K562 (cell line): ENCODE results near the gene CCNK. TPM values are rescaled to one million over a fixed set of nuclear protein-coding genes. Genes with fewer than 3 reads are reported as not detected.

Experiments
- ATAC-seq: fragments of 200-7000 bp; cut with Tn5 transposase; 3 replicates; pipeline ENCODE4 v1.9.1; 2020; ENCODE audit warnings: moderate library complexity
- BruUV-seq: library from RNA; stranded (reverse); fragments of 400-500 nt; replicated peaks from 2 replicates; lab custom pipeline; 2021; lab: Mats Ljungman, UMichigan
- CTCF ChIA-PET: fragments of 300-600 bp; formaldehyde crosslinking; extraction: SDS; loops from one replicate; lab custom pipeline; 2021; ENCODE audit warnings: low intra/inter-chr PET ratio; lab: Yijun Ruan, JAX
- POLR2A ChIA-PET: fragments of 300-600, 350-650 bp; sonication (Branson Sonifier 250); formaldehyde crosslinking; extraction: SDS; loops from one replicate; lab custom pipeline; 2021; ENCODE audit warnings: antibody characterized with exemption, inconsistent platforms; lab: Yijun Ruan, JAX
- DNase-seq, 4 experiments: peaks; one replicate each; pipeline versions ENCODE4 v3.0.0 to v3.0.0-alpha.2; 2011 to 2018; ENCODE audit warnings: low spot score in 3 of 4, mixed read lengths in 3 of 4; ENCODE audit errors: extremely low read depth in 1 of 4
- FAIRE-seq: peaks from 2 replicates; lab custom pipeline; 2011; peaks lifted over from hg19 to GRCh38; lab: Jason Lieb, UNC
- H2AFZ ChIP-seq: 2 replicates; pipeline ENCODE4 v1.6.0; 2011; ENCODE audit warnings: low read depth, low read length, control low read depth, inconsistent platforms
- H3K27ac ChIP-seq: fragments of 200-600 bp; 3 replicates; pipeline ENCODE4 v1.8.0; 2011; ENCODE audit warnings: low read depth, mild to moderate bottlenecking, control low read depth, inconsistent platforms, low read length, moderate library complexity, mixed read lengths; ENCODE audit errors: extremely low read depth
- H3K27me3 ChIP-seq, 2 experiments: fragments of 300-600 bp in 1 of 2; 2 replicates in 1 of 2; 3 replicates in 1 of 2; pipeline versions ENCODE4 v1.6.0 to v1.8.0; 2011; ENCODE audit warnings: inconsistent platforms in 2 of 2, low read length in 2 of 2, mild to moderate bottlenecking in 1 of 2, mixed read lengths in 1 of 2, moderate library complexity in 1 of 2; ENCODE audit not compliant: control insufficient read depth in 2 of 2, insufficient read depth in 2 of 2
- H3K36me3 ChIP-seq: fragments of 300-600 bp; 3 replicates; pipeline ENCODE4 v1.8.0; 2011; ENCODE audit warnings: mild to moderate bottlenecking, low read length, inconsistent platforms; ENCODE audit not compliant: control insufficient read depth, insufficient read depth
- H3K4me1 ChIP-seq, 2 experiments: fragments of 200-600 bp in 1 of 2; replicated peaks in 1 of 2; 2 replicates in 1 of 2; 3 replicates in 1 of 2; pipeline versions ENCODE4 v1.5.1 to v1.8.0; 2011; ENCODE audit warnings: inconsistent platforms in 2 of 2, low read length in 2 of 2, mild to moderate bottlenecking in 1 of 2, mixed read lengths in 1 of 2, moderate library complexity in 1 of 2; ENCODE audit not compliant: control insufficient read depth in 2 of 2, insufficient read depth in 2 of 2
- H3K4me2 ChIP-seq: 2 replicates; pipeline ENCODE4 v1.6.1; 2011; ENCODE audit warnings: low read length, control low read depth, inconsistent platforms, mixed read lengths; ENCODE audit not compliant: insufficient read depth
- H3K4me3 ChIP-seq: fragments of 200-600 bp; sonication (generic), shearing (Covaris generic); 2 replicates; pipeline ENCODE4 v1.5.1; 2016; ENCODE audit warnings: control low read depth, inconsistent platforms
- H3K79me2 ChIP-seq: fragments of 200-600 bp; 3 replicates; pipeline ENCODE4 v1.8.0; 2011; ENCODE audit warnings: low read length, inconsistent platforms; ENCODE audit not compliant: control insufficient read depth, insufficient read depth
- H3K9ac ChIP-seq, 2 experiments: 2 replicates each; pipeline versions ENCODE4 v1.6.0 to v1.6.1; 2011; ENCODE audit warnings: low read depth in 2 of 2, low read length in 2 of 2, control low read depth in 1 of 2, inconsistent platforms in 1 of 2, mild to moderate bottlenecking in 1 of 2, mixed read lengths in 1 of 2; ENCODE audit not compliant: insufficient read depth in 1 of 2
- H3K9me1 ChIP-seq: one replicate; pipeline ENCODE4 v1.6.0; 2011; ENCODE audit warnings: inconsistent platforms, mild to moderate bottlenecking, low read length, moderate library complexity; ENCODE audit not compliant: control insufficient read depth, insufficient read depth
- H3K9me3 ChIP-seq: replicated peaks from 2 replicates; pipeline ENCODE4 v1.5.1; 2011; ENCODE audit warnings: low read depth, low read length, inconsistent platforms; ENCODE audit not compliant: control insufficient read depth, insufficient read depth
- H4K20me1 ChIP-seq: replicated peaks from 2 replicates; pipeline ENCODE4 v1.6.1; 2011; ENCODE audit warnings: low read length, inconsistent platforms, mixed read lengths; ENCODE audit not compliant: control insufficient read depth, insufficient read depth
- EGR1 ChIP-seq: fragments of 450-650 bp; conservative IDR thresholded peaks from 2 replicates; pipeline ENCODE4 v1.6.1; 2017; ENCODE audit warnings: mild to moderate bottlenecking
- HSF4 ChIP-seq: fragments of 250-450 bp; sonication (Bioruptor Pico); IDR thresholded peaks from 2 replicates; pipeline ENCODE4 v2.1.2; 2022; ENCODE audit warnings: mild to moderate bottlenecking, moderate library complexity, borderline replicate concordance
- L3MBTL2 ChIP-seq: fragments of 450-650 bp; IDR thresholded peaks from 2 replicates; pipeline ENCODE4 v1.6.1; 2016; ENCODE audit warnings: mild to moderate bottlenecking, moderate library complexity
- MAFK ChIP-seq: IDR thresholded peaks from 2 replicates; pipeline ENCODE4 v1.6.1; 2011; ENCODE audit warnings: low read length, improper control_type of control experiment
- MYC ChIP-seq, 2 experiments: fragments of 250-450 bp in 1 of 2; sonication (Bioruptor Pico) in 1 of 2; IDR thresholded peaks; 2 replicates each; pipeline versions ENCODE4 v1.5.1 to v1.6.1; 2012 to 2021; ENCODE audit warnings: low read depth in 2 of 2, borderline replicate concordance in 1 of 2, improper control_type of control experiment in 1 of 2, low read length in 1 of 2, mild to moderate bottlenecking in 1 of 2, moderate library complexity in 1 of 2
- NONO ChIP-seq, 2 experiments: fragments of 200-400 bp in 1 of 2; fragments of 450-650 bp in 1 of 2; formaldehyde crosslinking in 1 of 2; IDR thresholded peaks; 2 replicates each; pipeline ENCODE4 v1.6.1; 2017; ENCODE audit warnings: low read depth in 2 of 2, mild to moderate bottlenecking in 2 of 2, moderate library complexity in 2 of 2, low read length in 1 of 2
- PHF8 ChIP-seq: fragments of 200-600 bp; sonication (generic); IDR thresholded peaks from 2 replicates; pipeline ENCODE4 v1.6.1; 2012; ENCODE audit warnings: mixed run types, mild to moderate bottlenecking, inconsistent platforms, low read length, moderate library complexity, borderline replicate concordance
- RBFOX2 ChIP-seq: fragments of 200-400 bp; formaldehyde crosslinking; IDR thresholded peaks from 2 replicates; pipeline ENCODE4 v1.6.1; 2017; ENCODE audit warnings: low read depth, mild to moderate bottlenecking, low read length, moderate library complexity
- TAF1 ChIP-seq: IDR thresholded peaks from 2 replicates; pipeline ENCODE4 v1.6.1; 2011; ENCODE audit warnings: mild to moderate bottlenecking, low read length, moderate library complexity; ENCODE audit not compliant: insufficient read depth, control insufficient read depth, severe bottlenecking; ENCODE audit errors: extremely low read depth
- XRCC3 ChIP-seq: fragments of 450-650 bp; IDR thresholded peaks from 2 replicates; pipeline ENCODE4 v1.6.1; 2017; ENCODE audit warnings: mild to moderate bottlenecking, moderate library complexity
- ZNF124 ChIP-seq: sonication (generic); formaldehyde crosslinking; IDR thresholded peaks from 2 replicates; pipeline ENCODE4 v1.8.1; 2022; ENCODE audit warnings: missing genetic modification reagents
- WGBS: fragments of 100-300 bp; shearing (Covaris generic); methylation state at CpG from one replicate; pipeline ENCODE4 v1.1.6; 2016; ENCODE audit warnings: low coverage, mixed read lengths; ENCODE audit not compliant: insufficient coverage; ENCODE audit errors: missing lambda C conversion rate; 5-methylcytosine and 5-hydroxymethylcytosine counted together
- in situ Hi-C: fragments of 300-500 bp; cut with MboI; formaldehyde crosslinking; loops from 4 replicates; pipeline ENCODE4 v1.15.0; 2018; ENCODE audit warnings: inconsistent platforms, mixed read lengths
- intact Hi-C: fragments of 100-400 bp; cut with micrococcal nuclease; formaldehyde crosslinking; loops from 2 replicates; pipeline ENCODE4 v1.14.2; 2022
- polyA plus RNA-seq, 8 experiments: library from polyadenylated mRNA; depleted of rRNA in 4 of 8; stranded (reverse) in 5 of 8; unstranded in 3 of 8; fragments of >200 nt; fragmentation: Nextera tagmentation in 2 of 8; fragmentation: Illumina TruSeq in 1 of 8; extraction: Ambion mirVana in 2 of 8; extraction: Trizol in 1 of 8; gene quantifications; 2 replicates each; pipeline versions ENCODE4 v1.2.1 to v1.2.3, GENCODE V29; 2011 to 2014; ENCODE audit warnings: inconsistent platforms in 1 of 8, missing spikeins in 1 of 8
- total RNA-seq, 7 experiments: library from RNA; depleted of rRNA in 6 of 7; stranded (reverse); fragments of >200 nt in 6 of 7; fragmentation: Illumina TruSeq in 2 of 7; extraction: Trizol in 2 of 7; gene quantifications; 2 replicates each; pipeline versions ENCODE4 v1.2.1 to v1.2.3, GENCODE V29; 2011 to 2021; ENCODE audit warnings: low replicate concordance in 1 of 7
- TF ChIP-seq, protein P1 (sequence below), 2 experiments: IDR thresholded peaks; 2 replicates each; pipeline ENCODE4 v1.6.1; 2011; ENCODE audit warnings: borderline replicate concordance in 1 of 2, control low read depth in 1 of 2, low read depth in 1 of 2, low read length in 1 of 2, mild to moderate bottlenecking in 1 of 2, mixed read lengths in 1 of 2, moderate library complexity in 1 of 2; ENCODE audit not compliant: insufficient read depth in 1 of 2, insufficient read length in 1 of 2, poor library complexity in 1 of 2, severe bottlenecking in 1 of 2; ENCODE audit errors: extremely low read depth in 1 of 2
- TF ChIP-seq, protein P2 (sequence below): fragments of 250-450 bp; sonication (Bioruptor Pico); IDR thresholded peaks from 2 replicates; pipeline ENCODE4 v1.9.0; 2021; ENCODE audit warnings: mild to moderate bottlenecking, inconsistent platforms
- TF ChIP-seq, protein P3 (sequence below): sonication (generic); formaldehyde crosslinking; IDR thresholded peaks from 2 replicates; pipeline ENCODE4 v1.8.0; 2022; ENCODE audit warnings: missing genetic modification reagents, mild to moderate bottlenecking, moderate library complexity, borderline replicate concordance

Gene CCNK
- total and polyA plus RNA-seq, 9 of the 15 experiments (the other 6 are each of a cell fraction or from before 2014, with no cell fraction given) = 5.8 to 84.2 (median 16.4) TPM

DNA sequence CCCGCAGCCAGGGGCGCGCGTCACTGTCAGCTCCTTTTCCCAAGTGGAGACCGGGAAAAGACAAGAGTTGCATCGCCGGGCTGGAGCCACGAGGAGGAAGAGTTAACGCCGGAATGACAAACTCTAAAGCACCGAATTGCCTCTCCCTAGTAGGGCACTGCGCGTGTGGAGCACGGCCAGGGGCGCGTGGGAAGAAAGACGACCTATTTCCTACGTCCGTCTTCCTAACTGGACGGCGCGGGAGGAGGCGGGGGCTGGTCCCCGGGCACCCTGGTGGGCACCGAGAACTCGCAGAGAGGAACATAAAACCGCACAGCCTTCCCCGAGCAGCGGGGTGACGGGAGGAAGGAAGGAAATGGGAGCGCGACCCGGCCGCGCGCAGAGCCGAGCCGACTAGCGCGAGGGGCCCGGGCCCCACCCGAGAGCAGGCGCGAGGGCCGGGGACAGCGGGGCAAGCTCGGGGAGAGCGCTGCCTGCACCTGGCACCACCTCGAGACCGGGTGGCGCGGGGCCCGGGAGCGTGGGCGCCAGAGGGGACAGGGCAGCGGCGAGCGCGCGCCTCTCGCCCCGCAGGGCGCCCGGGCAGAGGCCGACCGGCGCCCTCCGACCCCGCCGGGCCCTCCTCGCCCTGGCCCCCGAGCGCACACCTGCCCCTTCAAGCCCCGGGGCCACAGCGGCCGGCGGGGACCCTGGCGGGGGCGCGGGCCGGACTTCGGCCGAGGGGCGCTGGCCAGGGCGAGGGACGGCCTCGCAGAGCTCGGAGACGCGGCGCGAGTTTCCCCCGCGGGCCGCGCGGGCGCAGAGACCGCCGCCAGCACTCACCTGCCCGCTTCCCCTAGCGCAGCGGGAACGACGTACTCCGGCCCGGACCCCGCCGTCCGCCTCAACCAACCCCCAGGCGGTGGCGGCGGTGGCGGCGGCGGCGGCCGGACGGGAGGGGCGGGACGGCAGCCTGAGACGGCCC is 1.0 kb upstream of the CCNK start, which contains the start of gene SETD3:
Gene SETD3, minus strand, starts transcription at position 954 of the 964 bp plus-strand sequence. CDS start 15,054 bp downstream, outside the sequence.
- peaks cover 21% of the 10 kb centered on the region for H4K20me1 ChIP-seq
- peak within 1 kb of the TSS; percentile 61 for H2AFZ ChIP-seq
- no peaks in the 10 kb centered on the region for H3K36me3 ChIP-seq
- peaks cover 91% of the 10 kb centered on the region for H3K79me2 ChIP-seq
- FAIRE-seq = no peak
- H3K4me3 ChIP-seq = peak within 1 kb of the TSS; percentile 91
- ATAC-seq = no peak
- no peaks in the 10 kb centered on the region for H3K27me3 ChIP-seq
- 0% methylated on average over 51 of the region's 122 CpGs for WGBS
- peaks cover 8 to 37% of the 10 kb centered on the region in 2 experiments; a peak in 4 of 5 replicates for H3K4me1 ChIP-seq
- intact Hi-C loops = no loop called here
- no TSS peak for BruUV-seq
- peak within 1 kb of the TSS; percentile 77 to 99 for H3K9ac ChIP-seq
- no peaks in the 10 kb centered on the region for H3K9me3 ChIP-seq
- CTCF ChIA-PET = no interaction called here
- no peaks in the 10 kb centered on the region for H3K9me1 ChIP-seq
- peak within 1 kb of the TSS; percentile 87 for H3K27ac ChIP-seq
- in situ Hi-C loops = no loop called here
- POLR2A ChIA-PET = interaction anchor here (0.6 to 1.6 kb wide), 12 partner anchors 10 to 512 kb away, joined by 3 to 5 read pairs (median 3); partner anchors contain the start of gene CYP46A1
- peak within 1 kb of the TSS; percentile 87 for H3K4me2 ChIP-seq
- peak; percentile 11 to 36 (median 18) for DNase-seq
- TF ChIP-seq, protein P1, sequence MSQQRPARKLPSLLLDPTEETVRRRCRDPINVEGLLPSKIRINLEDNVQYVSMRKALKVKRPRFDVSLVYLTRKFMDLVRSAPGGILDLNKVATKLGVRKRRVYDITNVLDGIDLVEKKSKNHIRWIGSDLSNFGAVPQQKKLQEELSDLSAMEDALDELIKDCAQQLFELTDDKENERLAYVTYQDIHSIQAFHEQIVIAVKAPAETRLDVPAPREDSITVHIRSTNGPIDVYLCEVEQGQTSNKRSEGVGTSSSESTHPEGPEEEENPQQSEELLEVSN (IDR thresholded peaks at IDR 0.05; ENCODE audit: borderline replicate concordance in 1 of 2, extremely low read depth in 1 of 2, insufficient read depth in 1 of 2, insufficient read length in 1 of 2, low read depth in 1 of 2, low read length in 1 of 2, poor library complexity in 1 of 2, severe bottlenecking in 1 of 2) = peak in 1 of 2 experiments; percentile 40
- no peak for TF ChIP-seq ZNF124 (CRISPR knock-in tag)
- no peak for TF ChIP-seq XRCC3
- TF ChIP-seq L3MBTL2 = 0 out of 2 replicates have a peak, but pooled peaks have one; percentile 30
- TF ChIP-seq, protein P2, sequence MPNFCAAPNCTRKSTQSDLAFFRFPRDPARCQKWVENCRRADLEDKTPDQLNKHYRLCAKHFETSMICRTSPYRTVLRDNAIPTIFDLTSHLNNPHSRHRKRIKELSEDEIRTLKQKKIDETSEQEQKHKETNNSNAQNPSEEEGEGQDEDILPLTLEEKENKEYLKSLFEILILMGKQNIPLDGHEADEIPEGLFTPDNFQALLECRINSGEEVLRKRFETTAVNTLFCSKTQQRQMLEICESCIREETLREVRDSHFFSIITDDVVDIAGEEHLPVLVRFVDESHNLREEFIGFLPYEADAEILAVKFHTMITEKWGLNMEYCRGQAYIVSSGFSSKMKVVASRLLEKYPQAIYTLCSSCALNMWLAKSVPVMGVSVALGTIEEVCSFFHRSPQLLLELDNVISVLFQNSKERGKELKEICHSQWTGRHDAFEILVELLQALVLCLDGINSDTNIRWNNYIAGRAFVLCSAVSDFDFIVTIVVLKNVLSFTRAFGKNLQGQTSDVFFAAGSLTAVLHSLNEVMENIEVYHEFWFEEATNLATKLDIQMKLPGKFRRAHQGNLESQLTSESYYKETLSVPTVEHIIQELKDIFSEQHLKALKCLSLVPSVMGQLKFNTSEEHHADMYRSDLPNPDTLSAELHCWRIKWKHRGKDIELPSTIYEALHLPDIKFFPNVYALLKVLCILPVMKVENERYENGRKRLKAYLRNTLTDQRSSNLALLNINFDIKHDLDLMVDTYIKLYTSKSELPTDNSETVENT (CRISPR knock-in tag) = peak; percentile 55; the same call in 1 of the 2 replicates
- 0 out of 2 replicates have a peak, but pooled peaks have one; percentile 19 for TF ChIP-seq MYC (IDR thresholded peaks at IDR 0.05; ENCODE audit: low read depth, low read length)
- no peak for TF ChIP-seq MYC (CRISPR knock-in tag; IDR thresholded peaks at IDR 0.05; ENCODE audit: borderline replicate concordance, low read depth)
- TF ChIP-seq NONO (IDR thresholded peaks at IDR 0.05; ENCODE audit: low read depth in 2 of 2, low read length in 1 of 2) = 0 out of 4 replicates have a peak, but pooled peaks of 1 of the 2 experiments have one; percentile 54
- TF ChIP-seq PHF8 = peak; percentile 58; the same call in 1 of the 2 replicates
- peak; percentile 41; the same call in 1 of the 2 replicates for TF ChIP-seq RBFOX2
- TF ChIP-seq, protein P3, sequence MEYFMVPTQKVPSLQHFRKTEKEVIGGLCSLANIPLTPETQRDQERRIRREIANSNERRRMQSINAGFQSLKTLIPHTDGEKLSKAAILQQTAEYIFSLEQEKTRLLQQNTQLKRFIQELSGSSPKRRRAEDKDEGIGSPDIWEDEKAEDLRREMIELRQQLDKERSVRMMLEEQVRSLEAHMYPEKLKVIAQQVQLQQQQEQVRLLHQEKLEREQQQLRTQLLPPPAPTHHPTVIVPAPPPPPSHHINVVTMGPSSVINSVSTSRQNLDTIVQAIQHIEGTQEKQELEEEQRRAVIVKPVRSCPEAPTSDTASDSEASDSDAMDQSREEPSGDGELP (CRISPR knock-in tag) = no peak
- no peak for TF ChIP-seq HSF4 (CRISPR knock-in tag)
- peak; percentile 42 for TF ChIP-seq TAF1
- 0 out of 2 replicates have a peak, but pooled peaks have one; percentile 1 for TF ChIP-seq MAFK
- 0 out of 2 replicates have a peak, but pooled peaks have one; percentile 6 for TF ChIP-seq EGR1
